HUES6 (cell line): ENCODE measurements around the gene R3HDML.

Experiments used
- H3K27ac ChIP-seq: 2 replicates; pipeline ENCODE4 v1.7.0; 2013; ENCODE audit warnings: low read depth, mild to moderate bottlenecking, low read length, inconsistent platforms
- H3K27me3 ChIP-seq: 2 replicates; pipeline ENCODE4 v1.6.1; 2013; ENCODE audit warnings: low read length; ENCODE audit not compliant: control insufficient read depth, insufficient read depth
- H3K36me3 ChIP-seq: 2 replicates; pipeline ENCODE4 v1.6.1; 2013; ENCODE audit warnings: low read length; ENCODE audit not compliant: control insufficient read depth, insufficient read depth
- H3K4me1 ChIP-seq: 2 replicates; pipeline ENCODE4 v1.6.1; 2013; ENCODE audit warnings: low read length; ENCODE audit not compliant: control insufficient read depth, insufficient read depth
- H3K4me3 ChIP-seq: 2 replicates; pipeline ENCODE4 v1.5.1; 2013; ENCODE audit warnings: low read depth, low read length
- H3K9ac ChIP-seq: one replicate; pipeline ENCODE4 v1.6.1; 2013; ENCODE audit warnings: mild to moderate bottlenecking, low read length
- H3K9me3 ChIP-seq: 2 replicates; pipeline ENCODE4 v1.6.1; 2013; ENCODE audit warnings: low read depth, low read length; ENCODE audit not compliant: control insufficient read depth, insufficient read depth

Gene R3HDML

GRCh38 chr20:44354979-44355497 is 18.2 kb downstream of the R3HDML start:
- no peak overlapping the region for H3K9ac ChIP-seq
- no peak overlapping the region for H3K27ac ChIP-seq
- H3K27me3 ChIP-seq: no peaks in the 10 kb centered on the region
- peaks cover 3% of the 10 kb centered on the region; the same call in 1 of the 2 replicates for H3K4me1 ChIP-seq
- no peaks in the 10 kb centered on the region for H3K9me3 ChIP-seq
- no peaks in the 10 kb centered on the region for H3K36me3 ChIP-seq
- H3K4me3 ChIP-seq: no peak overlapping the region

GRCh38 chr20:44355498-44356352 is 18.9 kb downstream of the R3HDML start, which contains the start of gene HNF4A:
Gene HNF4A, plus strand, starts transcription at chr20:44355699. Its CDS starts 106 bp downstream, at chr20:44355805.
- Histone ChIP-seq H3K9me3 (no peaks in the 10 kb centered on the region), H3K27me3 (no peaks in the 10 kb centered on the region), H3K9ac (no peak within 1 kb of the TSS), H3K4me1 (peaks cover 3% of the 10 kb centered on the region; the same call in 1 of the 2 replicates), H3K36me3 (no peaks in the 10 kb centered on the region), H3K27ac (no peak within 1 kb of the TSS), H3K4me3 (no peak within 1 kb of the TSS)

- Histone ChIP-seq H3K27me3 (no peaks in the 10 kb centered on the region), H3K9me3 (no peaks in the 10 kb centered on the region), H3K9ac (no peak overlapping the region), H3K36me3 (no peaks in the 10 kb centered on the region), H3K4me3 (no peak overlapping the region), H3K27ac (no peak overlapping the region), H3K4me1 (peaks cover 3% of the 10 kb centered on the region; the same call in 1 of the 2 replicates)
These were observed 19.5 kb downstream of the R3HDML start for GRCh38 chr20:44356353-44356723.

GRCh38 chr20:44357020-44357419 is 20.2 kb downstream of the R3HDML start:
- H3K27ac ChIP-seq: no peak overlapping the region
- no peak overlapping the region for H3K9ac ChIP-seq
- H3K27me3 ChIP-seq: no peaks in the 10 kb centered on the region
- peaks cover 3% of the 10 kb centered on the region; the same call in 1 of the 2 replicates for H3K4me1 ChIP-seq
- no peak overlapping the region for H3K4me3 ChIP-seq
- no peaks in the 10 kb centered on the region for H3K9me3 ChIP-seq
- no peaks in the 10 kb centered on the region for H3K36me3 ChIP-seq

GRCh38 chr20:44357555-44358125 is 20.8 kb downstream of the R3HDML start:
- Histone ChIP-seq H3K4me3 (no peak overlapping the region), H3K36me3 (no peaks in the 10 kb centered on the region), H3K27me3 (no peaks in the 10 kb centered on the region), H3K27ac (no peak overlapping the region), H3K4me1 (no peaks in the 10 kb centered on the region; the same call in 1 of the 2 replicates), H3K9me3 (no peaks in the 10 kb centered on the region), H3K9ac (no peak overlapping the region)

GRCh38 chr20:44358776-44359175 is 21.9 kb downstream of the R3HDML start:
- Histone ChIP-seq H3K27me3 (no peaks in the 10 kb centered on the region), H3K36me3 (no peaks in the 10 kb centered on the region), H3K27ac (no peak overlapping the region), H3K4me3 (no peak overlapping the region), H3K9me3 (no peaks in the 10 kb centered on the region), H3K4me1 (no peaks in the 10 kb centered on the region; the same call in 1 of the 2 replicates), H3K9ac (no peak overlapping the region)

GRCh38 chr20:44360221-44360620 is 23.4 kb downstream of the R3HDML start:
- no peak overlapping the region for H3K27ac ChIP-seq
- no peak overlapping the region for H3K9ac ChIP-seq
- no peak overlapping the region for H3K4me3 ChIP-seq
- H3K4me1 ChIP-seq: no peaks in the 10 kb centered on the region; the same call in 1 of the 2 replicates
- no peaks in the 10 kb centered on the region for H3K27me3 ChIP-seq
- no peaks in the 10 kb centered on the region for H3K36me3 ChIP-seq
- H3K9me3 ChIP-seq: no peaks in the 10 kb centered on the region

GRCh38 chr20:44361021-44361420 is 24.2 kb downstream of the R3HDML start:
- Histone ChIP-seq H3K27ac (no peak overlapping the region), H3K27me3 (no peaks in the 10 kb centered on the region), H3K4me1 (no peaks in the 10 kb centered on the region; the same call in 1 of the 2 replicates), H3K4me3 (no peak overlapping the region), H3K9ac (no peak overlapping the region), H3K36me3 (no peaks in the 10 kb centered on the region), H3K9me3 (no peaks in the 10 kb centered on the region)

GRCh38 chr20:44362466-44362940 is 25.7 kb downstream of the R3HDML start:
- no peak overlapping the region for H3K4me3 ChIP-seq
- H3K27me3 ChIP-seq: no peaks in the 10 kb centered on the region
- H3K9me3 ChIP-seq: no peaks in the 10 kb centered on the region
- no peak overlapping the region for H3K9ac ChIP-seq
- H3K27ac ChIP-seq: no peak overlapping the region
- no peaks in the 10 kb centered on the region for H3K4me1 ChIP-seq
- no peaks in the 10 kb centered on the region for H3K36me3 ChIP-seq

GRCh38 chr20:44364068-44364467 is 27.2 kb downstream of the R3HDML start:
- no peak overlapping the region for H3K9ac ChIP-seq
- no peak overlapping the region for H3K27ac ChIP-seq
- H3K4me3 ChIP-seq: no peak overlapping the region
- no peaks in the 10 kb centered on the region for H3K36me3 ChIP-seq
- H3K27me3 ChIP-seq: no peaks in the 10 kb centered on the region
- H3K9me3 ChIP-seq: no peaks in the 10 kb centered on the region
- H3K4me1 ChIP-seq: no peaks in the 10 kb centered on the region

GRCh38 chr20:44364780-44365179 is 27.9 kb downstream of the R3HDML start:
- H3K9ac ChIP-seq: no peak overlapping the region
- H3K27me3 ChIP-seq: no peaks in the 10 kb centered on the region
- H3K4me3 ChIP-seq: no peak overlapping the region
- no peaks in the 10 kb centered on the region for H3K4me1 ChIP-seq
- H3K27ac ChIP-seq: no peak overlapping the region
- H3K36me3 ChIP-seq: no peaks in the 10 kb centered on the region
- H3K9me3 ChIP-seq: no peaks in the 10 kb centered on the region
